Vagina (tissue), 2 donors: Measurements from ENCODE around the gene RPS6KA2. TPM values are rescaled to one million over a fixed set of nuclear protein-coding genes. Genes with fewer than 3 reads are reported as not detected.

Experiments used
- DNase-seq, 2 donors: peaks; one replicate each; pipeline ENCODE4 v3.0.0-alpha.2; 2017; ENCODE audit errors: extremely low spot score in 2 of 2
- H3K27ac ChIP-seq: fragments of 200-600 bp; sonication (generic); one replicate; pipeline ENCODE4 v1.5.1; 2019
- H3K27me3 ChIP-seq: fragments of 200-600 bp; sonication (generic); one replicate; pipeline ENCODE4 v1.5.1; 2019
- H3K36me3 ChIP-seq, 2 donors: fragments of 200-600 bp; sonication (generic); one replicate each; pipeline ENCODE4 v1.5.1; 2017 to 2019
- H3K4me1 ChIP-seq: fragments of 200-600 bp; sonication (generic); one replicate; pipeline ENCODE4 v1.5.1; 2019
- H3K4me3 ChIP-seq, 2 donors: fragments of 200-600 bp; sonication (generic); 1 replicate in 1 of 2; 2 replicates in 1 of 2; pipeline ENCODE4 v1.5.1; 2016 to 2019
- H3K9me3 ChIP-seq: fragments of 200-600 bp; sonication (generic); one replicate; pipeline ENCODE4 v1.5.1; 2019
- POLR2A ChIP-seq, 2 donors: fragments of 450-650 bp; IDR thresholded peaks; one replicate each; pipeline ENCODE4 v1.6.1; 2017; ENCODE audit warnings: antibody characterized with exemption in 2 of 2, mild to moderate bottlenecking in 2 of 2, moderate library complexity in 2 of 2
- POLR2AphosphoS5 ChIP-seq, 2 donors: sonication (generic); formaldehyde crosslinking; IDR thresholded peaks; one replicate each; pipeline ENCODE4 v1.9.0; 2017; ENCODE audit warnings: antibody characterized with exemption in 2 of 2, mild to moderate bottlenecking in 2 of 2, low read depth in 1 of 2; ENCODE audit not compliant: insufficient read depth in 1 of 2
- intact Hi-C: fragments of 100-400 bp; cut with DNase I; formaldehyde crosslinking; loops from one replicate; pipeline ENCODE4 v1.15.1; 2023
- total RNA-seq: library from RNA; depleted of rRNA; stranded (reverse); fragments of >200 nt; gene quantifications from one replicate; pipeline ENCODE4 v1.2.3, GENCODE V29; 2016
- TF ChIP-seq, protein P1 (sequence below), 3 experiments: fragments of 450-650 bp in 2 of 3; fragments of 200-600 bp in 1 of 3; sonication (generic) in 1 of 3; IDR thresholded peaks; one replicate each; pipeline ENCODE4 v1.5.1; 2017 to 2019; ENCODE audit warnings: antibody characterized with exemption in 3 of 3, mild to moderate bottlenecking in 2 of 3, moderate library complexity in 2 of 3

RPS6KA2 gene
- total RNA-seq, 1 donor from 2014 or later = 65.1 TPM

DNA sequence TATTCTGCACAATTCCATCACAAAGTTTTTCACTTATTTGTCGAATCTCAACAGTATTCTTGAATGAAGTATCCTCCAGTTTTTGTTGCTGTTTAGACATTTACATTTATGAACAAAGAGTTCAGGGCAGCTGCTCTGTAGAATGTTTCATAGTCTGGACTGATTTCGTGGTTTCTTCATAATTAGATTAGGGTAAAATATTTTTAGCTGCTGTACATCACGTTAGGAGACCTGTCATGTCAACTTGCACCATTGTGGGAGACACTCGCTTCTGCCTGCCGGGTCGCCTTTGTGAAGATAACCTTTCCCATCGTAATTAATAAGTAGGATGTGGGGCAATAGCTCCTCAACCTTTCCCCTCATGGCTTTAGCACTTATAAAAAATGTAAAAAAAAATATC is 27.5 kb upstream of the RPS6KA2 start:
- Histone ChIP-seq H3K36me3 (no peaks in the 10 kb centered on the region), H3K27me3 (no peaks in the 10 kb centered on the region), H3K9me3 (no peaks in the 10 kb centered on the region), H3K27ac (no peak overlapping the region), H3K4me3 (no peak overlapping the region), H3K4me1 (no peaks in the 10 kb centered on the region)
- DNase-seq = no peak
- intact Hi-C loops = no loop called here
- TF ChIP-seq POLR2AphosphoS5 (IDR thresholded peaks at IDR 0.05; ENCODE audit: insufficient read depth in 1 of 2, low read depth in 1 of 2) (no peak), POLR2A (IDR thresholded peaks at IDR 0.05) (no peak)
- TF ChIP-seq, protein P1, sequence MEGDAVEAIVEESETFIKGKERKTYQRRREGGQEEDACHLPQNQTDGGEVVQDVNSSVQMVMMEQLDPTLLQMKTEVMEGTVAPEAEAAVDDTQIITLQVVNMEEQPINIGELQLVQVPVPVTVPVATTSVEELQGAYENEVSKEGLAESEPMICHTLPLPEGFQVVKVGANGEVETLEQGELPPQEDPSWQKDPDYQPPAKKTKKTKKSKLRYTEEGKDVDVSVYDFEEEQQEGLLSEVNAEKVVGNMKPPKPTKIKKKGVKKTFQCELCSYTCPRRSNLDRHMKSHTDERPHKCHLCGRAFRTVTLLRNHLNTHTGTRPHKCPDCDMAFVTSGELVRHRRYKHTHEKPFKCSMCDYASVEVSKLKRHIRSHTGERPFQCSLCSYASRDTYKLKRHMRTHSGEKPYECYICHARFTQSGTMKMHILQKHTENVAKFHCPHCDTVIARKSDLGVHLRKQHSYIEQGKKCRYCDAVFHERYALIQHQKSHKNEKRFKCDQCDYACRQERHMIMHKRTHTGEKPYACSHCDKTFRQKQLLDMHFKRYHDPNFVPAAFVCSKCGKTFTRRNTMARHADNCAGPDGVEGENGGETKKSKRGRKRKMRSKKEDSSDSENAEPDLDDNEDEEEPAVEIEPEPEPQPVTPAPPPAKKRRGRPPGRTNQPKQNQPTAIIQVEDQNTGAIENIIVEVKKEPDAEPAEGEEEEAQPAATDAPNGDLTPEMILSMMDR (IDR thresholded peaks at IDR 0.05) = no peak

DNA sequence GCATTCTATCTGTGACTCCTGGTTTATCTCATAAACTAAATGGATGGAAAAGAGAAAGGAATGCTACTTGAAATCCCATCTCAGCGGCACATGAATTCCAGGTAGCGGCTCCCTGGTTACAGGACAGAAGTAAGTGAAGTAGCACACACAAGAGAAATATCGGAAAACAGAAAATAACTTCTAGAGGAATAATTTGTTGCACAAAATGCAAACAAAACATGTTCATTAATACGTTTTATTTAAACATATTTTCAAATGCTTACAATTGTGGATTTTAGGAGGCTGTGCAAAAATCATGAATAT is 26.5 kb upstream of the RPS6KA2 start:
- Histone ChIP-seq H3K27me3 (no peaks in the 10 kb centered on the region), H3K4me1 (no peaks in the 10 kb centered on the region), H3K4me3 (no peak overlapping the region), H3K27ac (no peak overlapping the region), H3K36me3 (no peaks in the 10 kb centered on the region), H3K9me3 (no peaks in the 10 kb centered on the region)
- no peak for TF ChIP-seq POLR2A (IDR thresholded peaks at IDR 0.05)
- TF ChIP-seq, protein P1 (IDR thresholded peaks at IDR 0.05) = no peak
- no peak for TF ChIP-seq POLR2AphosphoS5 (IDR thresholded peaks at IDR 0.05; ENCODE audit: insufficient read depth in 1 of 2, low read depth in 1 of 2)
- intact Hi-C loops = no loop called here
- no peak for DNase-seq

DNA sequence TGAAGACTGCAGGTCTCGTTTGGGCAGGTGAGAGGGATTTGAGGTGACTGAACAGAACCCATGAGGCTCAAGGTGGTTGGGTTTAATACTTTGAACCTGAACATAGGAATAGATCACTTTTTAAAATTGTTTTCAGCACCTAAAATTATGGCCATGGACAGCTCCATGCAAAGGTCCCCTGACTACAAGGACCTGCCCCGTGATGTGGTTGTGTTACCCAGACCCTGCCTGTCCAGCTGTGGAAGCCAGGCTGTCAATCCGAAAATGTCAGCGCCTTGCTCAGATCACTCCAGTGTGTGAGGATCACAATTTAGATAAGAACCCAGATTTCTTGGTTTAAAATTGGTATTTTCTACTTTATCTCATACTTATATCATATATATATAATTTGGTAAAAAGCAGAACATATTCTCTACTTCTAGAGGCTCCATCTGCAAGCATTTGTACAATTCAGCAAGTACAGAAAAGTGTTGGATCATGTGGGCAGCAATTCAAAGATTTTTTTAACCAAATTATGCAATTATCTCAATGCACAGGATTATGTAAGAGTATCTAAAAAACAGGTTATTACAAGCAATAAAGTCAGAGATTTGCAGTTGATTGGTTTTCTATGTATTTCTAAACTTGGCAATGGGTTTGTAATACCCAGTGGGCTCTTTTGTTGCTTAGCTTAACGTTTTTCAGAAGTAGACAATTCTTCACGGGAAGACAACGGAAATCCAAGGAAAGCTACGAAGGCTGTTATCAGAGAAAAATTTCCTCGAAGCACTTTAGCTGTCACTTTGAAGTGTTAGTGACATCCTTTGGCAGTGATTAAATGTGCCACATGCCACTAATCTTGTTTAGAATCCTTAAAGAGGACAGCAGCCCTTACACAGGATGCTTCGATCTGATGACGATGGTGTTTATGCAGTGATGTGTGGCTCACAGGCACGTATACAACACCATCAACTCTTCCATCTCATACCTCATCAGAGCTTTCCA is 24.1 kb upstream of the RPS6KA2 start:
- no peaks in the 10 kb centered on the region for H3K27me3 ChIP-seq
- no peak overlapping the region for H3K27ac ChIP-seq
- H3K36me3 ChIP-seq = no peaks in the 10 kb centered on the region
- no peak for DNase-seq
- H3K4me1 ChIP-seq = no peaks in the 10 kb centered on the region
- H3K4me3 ChIP-seq = no peak overlapping the region
- TF ChIP-seq POLR2AphosphoS5 (IDR thresholded peaks at IDR 0.05; ENCODE audit: insufficient read depth in 1 of 2, low read depth in 1 of 2) (no peak), POLR2A (IDR thresholded peaks at IDR 0.05) (no peak)
- intact Hi-C loops = no loop called here
- H3K9me3 ChIP-seq = no peaks in the 10 kb centered on the region

DNA sequence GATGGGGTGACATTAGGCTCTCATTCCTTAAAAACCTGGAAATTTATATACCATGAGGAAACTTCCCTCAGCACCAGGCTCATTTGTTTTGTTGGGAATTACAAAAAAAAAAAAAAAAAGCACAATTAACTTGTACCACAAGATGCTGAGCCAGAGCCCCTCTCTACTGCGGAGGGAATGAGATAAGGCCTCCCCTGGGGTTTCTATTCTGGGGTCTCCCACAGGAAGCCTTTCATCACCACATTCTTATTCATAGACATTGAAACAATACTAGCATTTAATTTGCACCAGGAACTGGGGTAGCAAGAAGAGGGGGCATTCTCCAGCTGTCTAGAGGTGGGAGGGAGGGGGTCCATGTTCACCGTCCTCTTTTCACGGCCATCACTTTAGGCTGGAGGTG is 23.0 kb upstream of the RPS6KA2 start:
- TF ChIP-seq POLR2AphosphoS5 (IDR thresholded peaks at IDR 0.05; ENCODE audit: insufficient read depth in 1 of 2, low read depth in 1 of 2) = no peak
- TF ChIP-seq, protein P1 (IDR thresholded peaks at IDR 0.05) = no peak
- TF ChIP-seq POLR2A (IDR thresholded peaks at IDR 0.05) = no peak
- Histone ChIP-seq H3K27ac (no peak overlapping the region), H3K27me3 (no peaks in the 10 kb centered on the region), H3K4me3 (no peak overlapping the region), H3K36me3 (no peaks in the 10 kb centered on the region), H3K9me3 (no peaks in the 10 kb centered on the region), H3K4me1 (no peaks in the 10 kb centered on the region)
- intact Hi-C loops = no loop called here
- DNase-seq = no peak

DNA sequence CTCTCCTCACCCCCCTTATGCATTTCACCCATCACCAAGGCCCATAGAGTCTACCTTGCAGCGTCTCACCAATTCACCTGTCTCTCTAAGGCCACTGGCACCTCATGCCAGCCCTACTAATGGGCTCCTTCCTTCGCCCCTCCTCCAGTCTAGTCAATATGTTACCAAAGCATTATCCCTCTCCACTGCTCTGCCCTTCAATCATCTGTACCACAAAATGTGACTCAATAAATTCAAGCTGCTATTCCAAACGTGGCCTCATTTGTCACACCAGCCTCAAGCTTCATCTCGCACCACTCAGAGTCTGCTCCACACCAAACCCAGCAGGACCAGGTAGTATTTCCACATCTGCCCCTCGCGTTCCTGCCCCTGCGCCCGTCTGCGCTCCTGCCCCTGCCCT is 21.8 kb upstream of the RPS6KA2 start:
- intact Hi-C loops = no loop called here
- no peak for DNase-seq
- TF ChIP-seq POLR2A (IDR thresholded peaks at IDR 0.05) = no peak
- TF ChIP-seq, protein P1 (IDR thresholded peaks at IDR 0.05) = no peak
- TF ChIP-seq POLR2AphosphoS5 (IDR thresholded peaks at IDR 0.05; ENCODE audit: insufficient read depth in 1 of 2, low read depth in 1 of 2) = no peak
- Histone ChIP-seq H3K4me3 (no peak overlapping the region), H3K27ac (no peak overlapping the region), H3K4me1 (no peaks in the 10 kb centered on the region), H3K27me3 (no peaks in the 10 kb centered on the region), H3K9me3 (no peaks in the 10 kb centered on the region), H3K36me3 (no peaks in the 10 kb centered on the region)
